GM18870 (cell line): ENCODE results near the gene SH2D4B.

Source experiments
- ATAC-seq: cut with Tn5 transposase; IDR thresholded peaks from one replicate; pipeline ENCODE4 v1.9.1; 2021; ENCODE audit warnings: moderate library complexity; ENCODE audit not compliant: unreplicated experiment

SH2D4B gene

DNA sequence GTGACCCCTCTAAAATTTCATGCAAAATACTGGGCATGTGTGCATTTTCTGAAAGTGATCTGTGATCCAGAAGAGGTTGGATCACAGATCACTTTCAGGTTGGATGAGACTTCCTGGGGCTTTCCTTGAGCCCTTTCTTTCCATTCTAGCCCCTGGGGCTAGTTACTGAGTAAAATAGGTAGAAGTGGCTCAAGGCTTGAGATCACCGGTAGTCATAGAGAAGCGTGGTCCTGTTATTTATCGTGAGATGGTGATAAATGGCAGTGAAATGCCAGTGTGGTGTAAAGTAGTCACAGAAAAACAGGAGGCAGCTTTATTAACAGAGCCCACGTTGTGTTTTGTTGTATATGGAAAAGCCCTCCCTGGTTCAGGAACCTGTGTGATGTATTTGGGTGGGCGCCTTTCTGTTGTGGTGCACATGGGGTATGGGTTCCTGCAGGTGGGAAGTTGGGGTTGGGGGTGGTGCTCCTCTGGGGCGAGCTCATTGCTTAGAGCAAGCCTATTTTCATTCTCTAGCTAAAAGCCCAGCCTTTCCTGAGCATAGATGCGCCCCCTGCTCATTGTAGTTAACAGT lies 34.0 kb upstream of the SH2D4B start:
- ATAC-seq: no peak

- ATAC-seq: no peak
Measured at GRCh38 chr10:80504158-80504811, 33.4 kb upstream of the SH2D4B start.

- no peak for ATAC-seq
Measured at GRCh38 chr10:80504897-80505465, 32.7 kb upstream of the SH2D4B start.

DNA sequence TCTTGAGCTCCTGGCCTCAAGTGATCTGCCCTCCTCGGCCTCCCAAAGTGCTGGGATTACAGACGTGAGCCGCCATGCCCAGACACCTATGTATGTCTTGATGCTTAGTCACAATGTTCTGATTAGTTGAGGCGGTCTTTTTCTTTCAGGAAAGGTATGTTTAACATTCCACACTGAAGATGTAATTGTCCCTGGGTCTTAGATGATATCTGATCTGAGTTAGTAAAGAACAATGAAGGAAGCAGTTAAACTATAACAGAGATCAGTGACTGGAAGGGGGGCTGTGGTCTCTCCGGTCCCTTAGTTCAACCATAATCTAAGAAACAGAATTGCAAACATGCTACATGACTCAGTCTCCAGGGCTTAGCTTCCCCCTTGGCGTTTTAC lies 31.5 kb upstream of the SH2D4B start:
- ATAC-seq: no peak

DNA sequence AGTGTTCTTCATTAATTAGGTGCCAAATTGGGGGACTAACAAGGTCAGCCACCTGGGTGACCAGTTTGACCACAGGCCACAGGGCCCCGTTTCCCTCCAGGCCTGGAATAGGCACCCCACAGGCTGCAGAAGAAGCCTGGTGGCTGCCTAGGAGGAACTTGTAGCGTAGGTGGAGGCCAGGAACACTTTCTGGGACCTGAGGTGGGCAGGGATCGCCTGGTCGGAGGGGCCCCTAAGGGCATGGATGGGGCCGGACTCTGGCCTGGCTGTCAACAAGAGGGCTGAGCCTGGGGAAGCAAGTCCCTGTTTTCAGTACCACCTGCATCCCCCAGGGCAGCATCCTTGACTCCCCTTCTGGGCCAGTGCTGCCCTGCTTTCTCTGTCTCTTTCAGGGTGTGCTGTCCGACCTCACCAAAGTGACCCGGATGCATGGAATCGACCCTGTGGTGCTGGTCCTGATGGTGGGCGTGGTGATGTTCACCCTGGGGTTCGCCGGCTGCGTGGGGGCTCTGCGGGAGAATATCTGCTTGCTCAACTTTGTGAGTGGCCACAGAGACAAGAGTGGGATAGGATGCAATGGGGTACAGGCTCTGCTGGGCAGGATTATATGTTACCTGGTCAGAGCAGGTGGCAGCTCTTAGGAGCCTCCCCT lies 30.7 kb upstream of the SH2D4B start:
- ATAC-seq: no peak

DNA sequence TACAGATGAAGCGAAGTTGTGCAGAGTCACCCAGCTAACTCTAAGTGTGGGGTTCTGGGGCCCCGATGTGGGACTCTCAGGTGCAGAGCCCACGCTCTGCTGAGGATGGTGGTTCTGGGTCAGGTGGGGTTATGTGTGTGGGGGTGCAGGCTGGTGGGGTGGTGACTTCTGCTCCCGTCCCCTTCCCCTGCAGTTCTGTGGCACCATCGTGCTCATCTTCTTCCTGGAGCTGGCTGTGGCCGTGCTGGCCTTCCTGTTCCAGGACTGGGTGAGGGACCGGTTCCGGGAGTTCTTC lies 28.6 kb upstream of the SH2D4B start:
- no peak for ATAC-seq

DNA sequence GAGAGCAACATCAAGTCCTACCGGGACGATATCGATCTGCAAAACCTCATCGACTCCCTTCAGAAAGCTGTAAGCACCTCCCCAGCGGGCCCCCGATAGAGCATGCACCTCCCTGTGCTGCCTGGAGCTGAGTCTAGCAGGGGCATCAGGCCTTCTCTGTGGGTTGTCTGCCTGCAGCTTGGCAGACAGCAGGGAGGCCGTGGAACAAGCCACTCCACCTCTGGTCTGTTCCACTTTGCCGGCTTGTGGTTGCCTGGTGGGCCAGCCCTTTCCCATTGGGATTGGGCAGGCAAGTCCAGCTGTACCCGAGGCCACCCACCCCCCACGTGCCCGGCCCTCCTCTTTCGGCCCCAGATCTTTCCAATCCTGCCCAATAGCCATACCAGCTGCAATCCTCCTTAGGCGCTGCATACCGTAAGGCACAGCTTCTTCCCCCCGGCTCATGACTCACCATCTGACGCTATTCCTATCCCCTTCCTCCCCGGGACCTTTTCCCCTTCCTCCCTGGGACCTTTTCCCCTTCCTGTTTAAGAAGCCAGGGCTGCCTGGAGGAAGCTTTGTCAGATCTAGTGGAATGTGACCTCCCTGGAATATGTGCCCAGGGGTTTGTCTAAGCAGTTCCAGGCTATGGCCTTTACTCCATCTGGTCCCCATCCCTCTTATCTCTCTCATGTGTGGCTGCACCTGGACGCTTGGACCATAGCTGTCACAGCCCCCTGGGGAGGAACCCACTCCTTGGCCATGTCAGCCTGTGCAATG lies 28.1 kb upstream of the SH2D4B start:
- no peak for ATAC-seq

DNA sequence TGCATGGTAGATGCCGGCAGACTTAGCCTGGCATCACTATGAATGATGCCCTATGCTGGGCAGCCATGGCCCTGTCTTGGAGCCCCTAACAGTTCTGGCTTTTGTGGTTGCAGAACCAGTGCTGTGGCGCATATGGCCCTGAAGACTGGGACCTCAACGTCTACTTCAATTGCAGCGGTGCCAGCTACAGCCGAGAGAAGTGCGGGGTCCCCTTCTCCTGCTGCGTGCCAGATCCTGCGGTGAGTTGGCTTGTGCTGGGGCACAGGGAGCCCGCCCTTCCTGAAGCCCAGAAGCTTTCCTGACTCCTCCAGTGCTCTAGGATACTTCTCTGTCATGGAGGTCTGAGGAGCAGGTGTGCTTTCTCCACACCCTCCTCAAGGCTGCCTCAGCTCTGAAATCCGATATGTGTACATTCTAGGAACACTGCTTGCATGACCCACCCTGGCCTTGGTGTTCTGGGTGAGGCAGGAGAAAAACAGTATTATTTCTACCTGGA lies 25.6 kb upstream of the SH2D4B start:
- ATAC-seq: no peak

- no peak for ATAC-seq
Measured at GRCh38 chr10:80513106-80513505, 24.6 kb upstream of the SH2D4B start.

DNA sequence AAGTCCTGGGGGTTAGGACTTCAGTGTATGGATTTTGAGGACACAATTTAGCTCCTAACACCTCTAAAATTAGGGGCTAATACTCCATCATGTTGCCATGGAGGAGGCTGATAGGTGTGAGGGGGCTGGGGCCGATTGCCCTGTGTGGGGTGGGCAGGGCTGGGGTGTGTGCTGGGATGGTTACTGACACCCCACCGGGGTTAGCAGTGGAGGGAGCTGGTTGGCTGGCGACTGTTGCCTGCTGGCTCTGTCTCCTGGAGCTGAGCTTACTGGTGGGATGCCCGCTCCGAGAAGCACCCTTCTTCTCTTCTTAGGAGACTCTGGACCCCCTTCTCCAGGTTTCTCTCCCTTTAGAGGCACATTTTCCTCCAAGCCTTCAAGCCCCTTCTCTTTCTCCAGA lies 22.2 kb upstream of the SH2D4B start:
- ATAC-seq: no peak

- ATAC-seq: no peak
Measured at GRCh38 chr10:80515941-80516340, 21.8 kb upstream of the SH2D4B start.

GRCh38 chr10:80516506-80517075 lies 21.1 kb upstream of the SH2D4B start:
- no peak for ATAC-seq

DNA sequence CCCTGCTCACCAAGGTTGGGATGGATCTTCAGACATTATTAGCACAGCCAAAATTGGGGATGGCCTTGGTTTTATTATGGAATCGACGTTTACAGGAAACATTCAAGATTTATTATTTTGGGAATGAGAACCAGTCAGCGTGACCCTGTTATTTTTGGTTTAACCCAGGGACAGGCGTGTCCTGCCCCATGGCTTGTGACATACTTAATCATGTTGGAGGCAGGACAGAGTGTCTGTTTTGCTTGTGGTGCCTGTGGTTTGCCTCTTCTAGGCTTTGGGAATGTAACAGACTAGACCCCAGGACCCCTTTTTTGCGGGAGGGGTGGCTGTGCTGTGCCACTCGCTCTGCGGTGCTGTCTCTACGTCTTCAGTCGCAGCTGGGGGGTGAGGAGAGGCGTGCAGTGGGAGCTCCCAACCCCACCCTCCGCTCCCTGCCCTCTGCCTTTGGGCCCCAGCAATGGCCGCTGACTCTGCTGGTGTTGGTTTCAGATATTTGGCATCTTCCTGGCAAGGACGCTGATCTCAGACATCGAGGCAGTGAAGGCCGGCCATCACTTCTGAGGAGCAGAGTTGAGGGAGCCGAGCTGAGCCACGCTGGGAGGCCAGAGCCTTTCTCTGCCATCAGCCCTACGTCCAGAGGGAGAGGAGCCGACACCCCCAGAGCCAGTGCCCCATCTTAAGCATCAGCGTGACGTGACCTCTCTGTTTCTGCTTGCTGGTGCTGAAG lies 20.1 kb upstream of the SH2D4B start:
- ATAC-seq: no peak

- ATAC-seq: no peak
Measured at GRCh38 chr10:80518143-80518806, 19.4 kb upstream of the SH2D4B start.

GRCh38 chr10:80518807-80519360 lies 18.8 kb upstream of the SH2D4B start:
- no peak for ATAC-seq

DNA sequence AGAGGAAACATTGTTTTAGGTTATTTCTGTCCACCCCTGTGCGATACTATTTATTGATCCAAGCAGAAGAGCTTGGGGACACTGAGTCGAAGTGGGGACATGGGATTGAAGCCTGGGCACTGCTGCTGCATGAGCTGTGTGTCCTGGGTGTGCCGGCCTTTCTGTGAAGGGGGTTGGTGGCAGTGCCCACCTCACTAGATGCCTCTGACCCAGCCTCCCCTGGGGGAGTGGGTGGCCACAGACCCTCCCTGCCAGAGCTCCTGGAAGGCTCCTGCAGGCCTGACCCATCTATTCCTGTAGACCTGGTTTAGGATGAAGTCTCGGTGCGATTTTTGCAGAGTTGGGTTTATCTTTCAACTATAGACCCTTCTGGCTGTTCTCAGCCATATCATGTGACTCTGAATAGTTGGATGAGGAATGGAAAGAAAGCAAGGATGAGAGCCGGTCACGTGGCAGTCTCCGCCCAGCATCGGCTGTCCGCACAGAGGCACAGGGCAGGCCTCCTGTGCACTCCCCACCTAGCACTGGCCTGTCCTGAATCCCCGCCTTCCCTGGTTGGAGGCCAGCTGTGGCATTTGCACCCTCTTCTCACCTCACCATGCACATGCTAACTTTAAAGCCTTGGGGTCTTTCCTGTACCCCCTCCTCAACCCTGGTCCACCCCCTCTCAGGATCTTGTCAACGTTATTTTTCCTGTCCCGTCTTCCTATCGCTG lies 17.6 kb upstream of the SH2D4B start:
- no peak for ATAC-seq

DNA sequence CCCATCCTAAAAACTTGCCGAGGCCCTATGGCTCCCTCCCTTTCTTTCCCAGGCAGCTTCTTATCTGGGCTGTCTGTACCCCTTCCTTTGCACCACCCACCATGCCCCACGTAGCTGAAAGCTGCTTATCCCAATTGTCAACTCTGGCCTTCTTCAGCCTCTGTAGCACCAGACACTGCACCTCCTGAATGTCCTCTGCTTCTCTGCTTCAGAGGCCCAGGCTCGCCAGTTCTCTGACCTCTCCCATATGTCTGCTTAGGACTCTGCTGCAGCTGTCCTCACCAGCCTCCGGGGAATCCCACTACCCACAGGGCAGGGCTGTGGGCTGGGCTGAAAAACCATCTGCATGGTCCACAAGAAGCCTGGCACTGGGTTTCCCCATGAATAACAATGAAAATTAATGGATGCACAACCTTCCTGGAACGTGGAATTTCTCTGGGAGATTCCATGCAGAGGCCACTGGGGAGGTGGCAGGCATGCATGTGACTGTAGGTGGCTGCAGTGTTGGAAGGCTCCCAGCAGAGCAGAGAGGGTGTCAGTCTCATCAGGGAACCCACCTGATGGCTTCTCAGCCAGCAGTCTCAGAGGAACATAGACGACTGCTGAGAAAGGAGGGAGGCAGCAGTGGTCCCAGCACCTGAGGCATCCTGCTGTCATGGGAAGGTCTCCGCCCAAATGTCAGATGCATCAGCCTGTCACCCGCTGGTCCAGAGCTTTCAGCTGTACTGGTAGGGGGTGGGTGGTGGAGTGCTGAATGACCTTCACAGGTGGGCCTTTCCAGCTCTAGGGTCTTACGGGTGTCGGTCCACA lies 16.8 kb upstream of the SH2D4B start:
- no peak for ATAC-seq

DNA sequence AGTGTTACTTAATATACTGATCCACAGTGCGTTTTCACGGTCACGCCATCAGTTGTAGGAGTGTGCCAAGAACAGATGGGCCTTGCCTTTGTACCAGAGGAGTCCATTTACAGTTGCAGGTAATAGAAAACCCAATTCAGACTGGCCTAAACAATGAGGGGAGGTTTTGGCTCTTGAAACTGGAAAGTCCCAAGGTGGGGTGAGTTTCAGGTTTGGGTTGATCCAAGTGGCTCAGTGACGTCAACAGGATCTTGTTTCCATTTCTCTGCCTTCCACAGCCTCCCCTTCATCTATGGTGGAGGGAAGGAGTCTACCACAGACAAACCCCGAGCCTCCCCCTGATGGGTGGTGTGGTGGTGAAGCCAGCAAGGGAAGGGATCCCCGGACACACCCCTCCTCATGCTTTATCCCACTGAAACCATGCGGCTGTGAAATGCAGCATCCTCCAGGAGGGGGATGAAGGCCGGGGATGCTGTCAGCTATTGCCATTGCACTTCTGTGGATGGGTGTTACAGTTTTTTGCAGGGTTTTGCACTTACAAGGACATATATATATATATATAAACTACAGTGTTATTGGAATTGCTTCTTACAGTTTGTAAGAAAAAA lies 14.8 kb upstream of the SH2D4B start:
- no peak for ATAC-seq
